PC-3 (cell line): Measurements from ENCODE around the gene TOMM40L. TPM values are rescaled to one million over a fixed set of nuclear protein-coding genes. Genes with fewer than 3 reads are reported as not detected.
"Not testable (repeated sequence)": the region's sequence is repeated elsewhere in the genome, so short reads cannot be mapped to it uniquely, and the experiment has no call there.

ENCODE experiments used
- ATAC-seq: fragments of 200-7000 bp; cut with Tn5 transposase; 2 replicates; pipeline ENCODE4 v1.9.1; 2020; ENCODE audit warnings: mild to moderate bottlenecking, moderate library complexity
- BruUV-seq: library from RNA; stranded (reverse); fragments of 400-500 nt; replicated peaks from 2 replicates; lab custom pipeline; 2021; lab: Mats Ljungman, UMichigan
- CTCF ChIA-PET: fragments of 300-600 bp; sonication (Branson Sonifier 250); formaldehyde crosslinking; loops from one replicate; lab custom pipeline; 2022; ENCODE audit warnings: antibody characterized with exemption; lab: Charles Lee
- POLR2A ChIA-PET: fragments of 300-600 bp; sonication (Branson Sonifier 250); formaldehyde crosslinking; loops from one replicate; lab custom pipeline; 2022; ENCODE audit warnings: antibody characterized with exemption; ENCODE audit not compliant: unreplicated experiment; lab: Charles Lee
- DNase-seq: peaks from one replicate; pipeline ENCODE4 v3.0.0-alpha.2; 2015
- H2AFZ ChIP-seq: fragments of 300-600 bp; sonication (generic); 2 replicates; pipeline ENCODE4 v1.6.0; 2016; ENCODE audit warnings: antibody characterized with exemption, low read length
- H3F3A ChIP-seq: fragments of 300-600 bp; sonication (generic); one replicate; pipeline ENCODE4 v1.6.0; 2017; ENCODE audit warnings: antibody characterized with exemption, low read length, control low read depth, mild to moderate bottlenecking; ENCODE audit not compliant: unreplicated experiment
- H3K27ac ChIP-seq: fragments of 300-600 bp; sonication (generic); 2 replicates; pipeline ENCODE4 v1.5.1; 2016; ENCODE audit warnings: mild to moderate bottlenecking, low read length
- H3K27me3 ChIP-seq: fragments of 300-600 bp; sonication (generic); 2 replicates; pipeline ENCODE4 v1.6.1; 2016; ENCODE audit warnings: low read length, mixed read lengths
- H3K36me3 ChIP-seq: fragments of 300-600 bp; sonication (generic); 2 replicates; pipeline ENCODE4 v1.6.1; 2016; ENCODE audit warnings: low read depth, mixed run types, low read length, mixed read lengths
- H3K4me1 ChIP-seq: fragments of 300-600 bp; sonication (generic); 2 replicates; pipeline ENCODE4 v1.5.1; 2016; ENCODE audit warnings: low read length; ENCODE audit not compliant: insufficient read depth
- H3K4me2 ChIP-seq: fragments of 300-600 bp; sonication (generic); 2 replicates; pipeline ENCODE4 v1.6.0; 2016; ENCODE audit warnings: low read length
- H3K4me3 ChIP-seq: fragments of 300-600 bp; sonication (generic); 2 replicates; pipeline ENCODE4 v1.5.1; 2016; ENCODE audit warnings: mild to moderate bottlenecking, low read length, mixed read lengths
- H3K79me2 ChIP-seq: fragments of 300-600 bp; sonication (generic); 2 replicates; pipeline ENCODE4 v1.6.1; 2017; ENCODE audit warnings: low read length, mixed read lengths
- H3K9ac ChIP-seq: fragments of 300-600 bp; sonication (generic); 2 replicates; pipeline ENCODE4 v1.6.0; 2016; ENCODE audit warnings: mild to moderate bottlenecking, low read length
- H3K9me2 ChIP-seq: fragments of 300-600 bp; sonication (generic); replicated peaks from 2 replicates; pipeline ENCODE4 v1.6.1; 2016; ENCODE audit warnings: mixed run types, low read length, mixed read lengths
- H3K9me3 ChIP-seq: fragments of 300-600 bp; sonication (generic); 2 replicates; pipeline ENCODE4 v1.6.1; 2016; ENCODE audit warnings: low read length, mixed read lengths
- H4K20me1 ChIP-seq: fragments of 300-600 bp; sonication (generic); 2 replicates; pipeline ENCODE4 v1.6.1; 2016; ENCODE audit warnings: low read length, mixed read lengths
- EZH2 ChIP-seq: fragments of 300-600 bp; sonication (generic); IDR thresholded peaks from one replicate; pipeline ENCODE4 v1.6.1; 2017; ENCODE audit warnings: antibody characterized with exemption, mild to moderate bottlenecking, low read length; ENCODE audit not compliant: unreplicated experiment
- EZH2phosphoT487 ChIP-seq: fragments of 300-600 bp; sonication (generic); IDR thresholded peaks from 2 replicates; pipeline ENCODE4 v1.6.1; 2018; ENCODE audit warnings: mild to moderate bottlenecking, antibody characterized with exemption, low read length, borderline replicate concordance
- intact Hi-C: fragments of 100-400 bp; cut with micrococcal nuclease; formaldehyde crosslinking; loops from 2 replicates; pipeline ENCODE4 v1.9.0; 2023
- total RNA-seq: library from RNA; depleted of rRNA; stranded (reverse); fragments of >200 nt; gene quantifications from 2 replicates; pipeline ENCODE4 v1.2.3, GENCODE V29; 2014
- TF ChIP-seq, protein P1 (sequence below): fragments of 300-600 bp; sonication (generic); conservative IDR thresholded peaks from 2 replicates; pipeline ENCODE4 v1.5.1; 2017; ENCODE audit warnings: antibody characterized with exemption, low read depth, mild to moderate bottlenecking, low read length

Gene TOMM40L
- total RNA-seq, 1 experiment from 2014 or later = 23.2 TPM

DNA sequence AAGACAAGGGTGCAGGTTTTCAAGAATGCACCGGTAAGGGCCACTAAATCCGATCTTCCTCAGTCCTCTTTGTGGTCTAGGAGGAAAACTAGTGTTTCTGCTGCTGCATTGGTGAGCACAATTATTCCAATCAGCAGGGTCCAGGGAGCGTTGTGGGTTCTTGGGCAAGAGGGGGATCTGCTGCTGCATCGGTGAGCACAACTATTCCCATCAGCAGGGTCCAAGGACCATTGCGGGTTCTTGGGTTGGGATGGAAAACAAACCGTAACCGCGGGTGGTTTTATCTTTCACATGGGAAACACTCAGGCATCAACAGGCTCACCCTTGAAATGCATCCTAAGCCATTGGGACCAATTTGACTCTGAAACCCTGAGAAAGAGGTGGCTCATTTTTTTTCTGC is 25.7 kb downstream of the TOMM40L start:
- no peaks in the 10 kb centered on the region for H3K4me1 ChIP-seq
- no peak overlapping the region for H3K4me2 ChIP-seq
- no peak overlapping the region for H3K9ac ChIP-seq
- no peaks in the 10 kb centered on the region for H3K9me2 ChIP-seq
- no peak overlapping the region for H2AFZ ChIP-seq
- H3K36me3 ChIP-seq = no peaks in the 10 kb centered on the region
- intact Hi-C loops = no loop called here
- no peak for TF ChIP-seq EZH2phosphoT487
- no peak for TF ChIP-seq EZH2
- TF ChIP-seq, protein P1, sequence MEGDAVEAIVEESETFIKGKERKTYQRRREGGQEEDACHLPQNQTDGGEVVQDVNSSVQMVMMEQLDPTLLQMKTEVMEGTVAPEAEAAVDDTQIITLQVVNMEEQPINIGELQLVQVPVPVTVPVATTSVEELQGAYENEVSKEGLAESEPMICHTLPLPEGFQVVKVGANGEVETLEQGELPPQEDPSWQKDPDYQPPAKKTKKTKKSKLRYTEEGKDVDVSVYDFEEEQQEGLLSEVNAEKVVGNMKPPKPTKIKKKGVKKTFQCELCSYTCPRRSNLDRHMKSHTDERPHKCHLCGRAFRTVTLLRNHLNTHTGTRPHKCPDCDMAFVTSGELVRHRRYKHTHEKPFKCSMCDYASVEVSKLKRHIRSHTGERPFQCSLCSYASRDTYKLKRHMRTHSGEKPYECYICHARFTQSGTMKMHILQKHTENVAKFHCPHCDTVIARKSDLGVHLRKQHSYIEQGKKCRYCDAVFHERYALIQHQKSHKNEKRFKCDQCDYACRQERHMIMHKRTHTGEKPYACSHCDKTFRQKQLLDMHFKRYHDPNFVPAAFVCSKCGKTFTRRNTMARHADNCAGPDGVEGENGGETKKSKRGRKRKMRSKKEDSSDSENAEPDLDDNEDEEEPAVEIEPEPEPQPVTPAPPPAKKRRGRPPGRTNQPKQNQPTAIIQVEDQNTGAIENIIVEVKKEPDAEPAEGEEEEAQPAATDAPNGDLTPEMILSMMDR = no peak
- H4K20me1 ChIP-seq = no peaks in the 10 kb centered on the region
- no peaks in the 10 kb centered on the region for H3K79me2 ChIP-seq
- ATAC-seq (no peak), DNase-seq (no peak)
- no TSS peak for BruUV-seq
- POLR2A ChIA-PET = no interaction called here
- CTCF ChIA-PET = no interaction called here
- H3K4me3 ChIP-seq = no peak overlapping the region
- no peaks in the 10 kb centered on the region for H3F3A ChIP-seq
- no peaks in the 10 kb centered on the region for H3K27me3 ChIP-seq
- no peak overlapping the region for H3K27ac ChIP-seq
- 0 out of 2 replicates have a peak, but pooled peaks cover under 1% of the 10 kb centered on the region for H3K9me3 ChIP-seq

GRCh38 chr1:161255302-161255701 is 29.4 kb downstream of the TOMM40L start:
- POLR2A ChIA-PET, intact Hi-C loops, ATAC-seq, DNase-seq, H3F3A ChIP-seq, H2AFZ ChIP-seq, H3K9me2 ChIP-seq, H3K4me1 ChIP-seq, BruUV-seq, H3K9me3 ChIP-seq, H3K9ac ChIP-seq, H3K4me2 ChIP-seq, CTCF ChIA-PET, H3K27ac ChIP-seq, H3K4me3 ChIP-seq, H3K79me2 ChIP-seq, H3K36me3 ChIP-seq, H4K20me1 ChIP-seq: not testable (repeated sequence)
- H3K27me3 ChIP-seq = peaks cover 22% of the 10 kb centered on the region

GRCh38 chr1:161255955-161256520 is 30.2 kb downstream of the TOMM40L start:
- ATAC-seq, CTCF ChIA-PET, DNase-seq, H3K4me3 ChIP-seq, H3K9me2 ChIP-seq, H3K9ac ChIP-seq, intact Hi-C loops, H3K79me2 ChIP-seq, H2AFZ ChIP-seq, H3K4me2 ChIP-seq, H3K9me3 ChIP-seq, H3K36me3 ChIP-seq, H3K27ac ChIP-seq, POLR2A ChIA-PET, H4K20me1 ChIP-seq, BruUV-seq, H3K4me1 ChIP-seq, H3F3A ChIP-seq: not testable (repeated sequence)
- H3K27me3 ChIP-seq = peaks cover 27% of the 10 kb centered on the region

DNA sequence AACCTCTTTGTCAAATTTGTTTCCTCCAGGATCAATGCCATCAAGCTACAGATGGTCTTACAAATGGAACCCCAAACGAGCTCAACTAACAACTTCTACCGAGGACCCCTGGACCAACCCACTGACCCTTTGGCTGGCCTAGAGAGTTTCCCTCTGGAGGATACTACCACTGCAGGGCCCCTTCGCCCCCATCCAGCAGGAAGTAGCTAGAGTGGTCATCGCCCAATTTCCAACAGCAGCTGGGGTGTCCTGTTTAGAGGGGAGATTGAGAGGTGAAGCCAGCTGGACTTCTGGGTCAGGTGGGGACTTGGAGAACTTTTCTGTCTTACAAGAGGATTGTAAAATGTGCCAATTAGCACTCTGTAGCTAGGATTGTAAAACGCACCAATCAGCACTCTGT is 31.2 kb downstream of the TOMM40L start:
- CTCF ChIA-PET, H3K4me2 ChIP-seq, POLR2A ChIA-PET, H3K36me3 ChIP-seq, H3K4me1 ChIP-seq, BruUV-seq, intact Hi-C loops, H4K20me1 ChIP-seq, H3K9ac ChIP-seq, H3K4me3 ChIP-seq, ATAC-seq, H2AFZ ChIP-seq, DNase-seq, H3K79me2 ChIP-seq, H3K9me3 ChIP-seq, H3K9me2 ChIP-seq, H3F3A ChIP-seq, H3K27ac ChIP-seq: not testable (repeated sequence)
- peaks cover 27% of the 10 kb centered on the region for H3K27me3 ChIP-seq
